Measurements from ENCODE around the gene COLQ. TPM values are rescaled to one million over a fixed set of nuclear protein-coding genes. Genes with fewer than 3 reads are reported as not detected.

COLQ gene
- polyA plus RNA-seq, 1 donor = 24.7 TPM

GRCh38 chr3:15455756-15456155 lies 65.8 kb downstream of the COLQ start:
- no peak for DNase-seq (ENCODE audit: low read depth)

DNA sequence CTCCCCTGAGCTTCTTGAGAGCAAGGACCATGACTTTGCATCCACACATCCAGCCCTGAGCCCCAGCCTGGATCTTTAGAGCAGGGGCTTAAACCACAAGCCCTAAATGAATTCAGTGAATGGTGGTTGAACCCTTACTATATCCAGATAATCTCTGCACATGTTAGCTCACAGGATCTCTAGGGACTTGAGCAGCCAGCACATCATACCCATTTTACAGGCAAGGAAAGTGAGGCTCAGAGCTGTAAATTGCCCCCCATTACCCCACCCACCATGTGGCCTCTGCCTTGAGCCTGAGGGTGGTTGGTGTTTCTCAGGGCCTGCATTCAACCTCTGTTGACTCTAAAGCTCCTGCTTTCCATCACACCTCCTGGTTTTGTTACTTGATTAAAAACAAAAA lies 66.5 kb downstream of the COLQ start:
- DNase-seq (ENCODE audit: low read depth) = no peak

DNA sequence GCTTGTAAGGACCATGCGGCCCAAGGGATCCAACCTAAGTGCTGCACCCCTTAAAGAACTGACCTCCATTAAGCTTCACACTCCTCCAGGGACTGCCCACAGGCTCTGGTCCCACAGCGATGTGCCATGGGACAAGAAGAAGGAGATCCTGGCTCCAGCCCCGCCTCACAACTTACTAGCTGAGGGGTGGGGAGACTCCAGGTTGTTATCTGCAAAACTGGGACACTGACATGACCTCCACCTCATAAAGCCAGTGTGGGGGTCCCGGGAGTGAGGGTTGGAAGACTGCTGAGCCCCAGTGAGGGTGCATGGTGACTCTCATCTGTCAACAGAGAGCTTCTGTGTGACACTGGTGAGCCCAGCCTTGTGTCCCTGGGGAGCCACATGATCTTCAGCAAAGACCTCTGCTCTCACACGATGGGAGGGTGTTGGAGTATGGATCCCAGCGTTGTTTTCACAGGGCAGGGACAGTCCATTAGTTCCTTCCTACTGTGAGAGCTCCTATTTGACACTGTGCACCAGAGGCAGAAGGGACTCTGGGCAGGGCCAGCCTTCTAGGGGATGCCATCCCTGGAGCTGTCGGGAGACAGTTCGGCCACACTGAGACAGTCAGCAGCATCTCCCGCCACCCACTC lies 67.4 kb downstream of the COLQ start:
- no peak for DNase-seq (ENCODE audit: low read depth)

- DNase-seq (ENCODE audit: low read depth) = no peak
Observed at GRCh38 chr3:15453501-15453900, 68.0 kb downstream of the COLQ start.

GRCh38 chr3:15452961-15453360 lies 68.5 kb downstream of the COLQ start:
- DNase-seq (ENCODE audit: low read depth) = no peak

GRCh38 chr3:15452156-15452555 lies 69.3 kb downstream of the COLQ start:
- no peak for DNase-seq (ENCODE audit: low read depth)

- DNase-seq (ENCODE audit: low read depth) = no peak
Observed at GRCh38 chr3:15451216-15452113, 70.0 kb downstream of the COLQ start.

DNA sequence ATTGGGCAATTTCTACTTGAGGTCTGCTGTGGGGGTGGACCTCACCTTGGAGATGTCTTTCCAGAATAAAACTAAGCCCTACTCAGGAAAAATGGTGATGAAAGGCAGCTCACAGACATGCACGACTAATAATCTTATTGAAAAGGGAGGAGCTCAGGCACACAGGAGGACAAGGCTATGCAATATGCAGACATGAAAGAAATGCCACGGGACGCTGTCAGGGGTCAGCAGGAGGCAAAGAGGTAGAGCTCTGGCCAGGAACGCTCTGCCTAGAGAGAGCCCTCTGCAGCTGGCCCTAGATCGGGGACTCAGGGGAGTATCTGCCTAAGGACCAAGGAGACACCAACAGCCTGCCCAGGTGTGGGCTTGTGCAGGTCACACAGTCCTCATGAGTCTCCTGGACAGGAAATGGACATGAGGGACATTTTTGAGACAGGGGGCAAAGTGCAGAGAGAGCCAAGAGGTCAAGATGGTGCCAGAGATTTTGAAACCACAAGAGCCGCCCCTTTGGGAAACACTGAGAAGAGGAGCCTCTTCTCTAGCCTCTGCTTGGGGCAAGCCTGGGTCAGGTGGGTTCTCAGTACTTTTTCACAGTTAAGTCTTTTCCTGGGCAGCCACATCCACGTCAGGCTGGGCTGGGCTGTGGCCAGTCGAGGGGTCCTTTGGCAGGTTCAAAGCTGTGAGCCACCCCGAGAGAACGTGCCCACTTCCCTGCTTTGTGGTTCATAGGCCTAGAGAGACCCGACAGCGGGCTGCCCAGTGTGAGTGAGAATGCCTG lies 70.9 kb downstream of the COLQ start:
- DNase-seq (ENCODE audit: low read depth) = no peak

DNA sequence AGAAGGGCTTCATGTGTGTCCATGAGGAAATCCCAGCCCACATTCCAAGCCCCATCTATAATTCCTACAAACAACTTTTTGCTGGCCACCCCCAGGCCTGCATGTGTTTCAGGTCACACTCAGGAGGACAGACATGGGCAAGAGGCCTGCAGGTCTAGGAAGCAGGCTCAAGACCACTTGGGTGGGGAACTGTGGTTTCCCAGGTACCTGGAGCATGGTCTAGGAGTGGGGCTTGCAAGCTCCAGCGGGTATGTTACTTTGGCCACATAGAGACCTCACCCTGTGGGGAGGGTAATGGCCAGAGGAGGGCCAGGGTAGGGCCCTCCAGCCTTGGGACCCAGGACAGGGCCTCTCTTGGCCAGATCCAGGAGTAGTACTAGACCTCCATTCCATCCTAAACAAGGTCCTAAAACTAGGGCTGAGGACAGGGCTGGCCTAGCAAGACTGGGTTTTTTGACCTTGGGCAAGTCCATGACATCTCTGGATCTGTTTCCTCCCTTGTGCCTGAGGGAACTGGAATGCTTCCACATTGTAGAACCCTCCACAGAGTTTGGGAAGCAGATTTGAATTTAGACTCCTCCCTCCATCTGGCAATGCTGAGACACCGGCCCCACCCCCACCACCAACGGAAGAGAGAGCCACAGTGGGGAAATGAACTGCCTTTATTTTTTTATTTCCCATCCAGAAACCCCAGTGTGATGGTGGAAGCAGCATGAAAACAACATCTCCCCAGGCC lies 71.8 kb downstream of the COLQ start:
- no peak for DNase-seq (ENCODE audit: low read depth)

- no peak for DNase-seq (ENCODE audit: low read depth)
Observed at GRCh38 chr3:15443826-15444524, 77.5 kb downstream of the COLQ start.

- DNase-seq (ENCODE audit: low read depth) = no peak
Observed at GRCh38 chr3:15440891-15441290, 80.6 kb downstream of the COLQ start.

- no peak for DNase-seq (ENCODE audit: low read depth)
Observed at GRCh38 chr3:15439476-15439875, 82.0 kb downstream of the COLQ start.

- no peak for DNase-seq (ENCODE audit: low read depth)
Observed at GRCh38 chr3:15438983-15439382, 82.5 kb downstream of the COLQ start.

GRCh38 chr3:15436246-15436645 lies 85.3 kb downstream of the COLQ start:
- no peak for DNase-seq (ENCODE audit: low read depth)

DNA sequence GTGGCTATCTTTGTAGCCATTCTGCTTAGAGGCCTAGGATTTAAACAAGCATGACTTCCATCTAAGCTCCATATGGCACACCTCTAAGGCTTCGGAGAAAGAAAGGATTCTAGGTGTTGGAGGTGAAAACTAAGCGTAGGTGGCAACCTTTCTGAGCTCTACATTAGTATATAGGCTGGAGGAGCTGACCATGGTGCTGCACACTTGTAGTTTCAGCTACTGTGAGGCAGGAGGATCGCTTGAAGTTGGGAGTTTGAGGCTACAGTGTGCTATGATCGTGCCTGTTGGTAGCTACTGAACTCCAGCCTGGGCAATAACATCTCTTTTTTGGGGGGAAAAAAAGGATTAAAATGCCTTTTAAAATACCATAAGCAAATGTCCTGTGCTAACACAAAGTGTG lies 86.8 kb downstream of the COLQ start:
- DNase-seq (ENCODE audit: low read depth) = no peak

GRCh38 chr3:15433531-15433930 lies 88.0 kb downstream of the COLQ start:
- no peak for DNase-seq (ENCODE audit: low read depth)

DNA sequence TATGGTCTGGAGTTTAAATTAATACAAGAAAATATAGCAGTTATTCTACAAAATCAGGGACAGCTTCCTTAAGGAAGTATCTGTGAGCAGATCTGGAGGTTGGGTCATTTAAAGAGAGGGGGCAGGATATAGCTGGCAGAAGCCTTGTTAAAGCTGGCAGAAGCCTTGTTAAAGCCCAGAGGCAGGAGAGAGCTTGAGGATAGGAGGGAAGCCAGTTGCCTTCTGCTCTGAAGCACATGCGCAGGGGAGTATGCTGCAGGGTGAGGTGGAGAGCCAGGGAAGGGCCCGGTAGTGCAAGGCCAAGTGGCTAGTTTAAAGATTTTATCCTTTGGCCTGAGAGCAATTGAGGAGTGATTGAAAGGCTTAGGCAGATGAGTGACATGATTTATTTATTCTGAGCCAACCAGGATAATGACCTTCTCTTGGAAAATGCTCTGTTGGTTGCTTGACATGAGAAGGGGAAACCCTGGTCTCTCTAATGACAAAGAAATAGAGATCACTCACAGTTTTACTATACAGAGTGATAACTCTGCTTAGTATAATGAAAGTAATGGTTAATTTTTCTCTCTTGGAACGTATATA lies 90.2 kb downstream of the COLQ start:
- DNase-seq (ENCODE audit: low read depth) = no peak

GRCh38 chr3:15430624-15431023 lies 90.9 kb downstream of the COLQ start:
- no peak for DNase-seq (ENCODE audit: low read depth)

DNA sequence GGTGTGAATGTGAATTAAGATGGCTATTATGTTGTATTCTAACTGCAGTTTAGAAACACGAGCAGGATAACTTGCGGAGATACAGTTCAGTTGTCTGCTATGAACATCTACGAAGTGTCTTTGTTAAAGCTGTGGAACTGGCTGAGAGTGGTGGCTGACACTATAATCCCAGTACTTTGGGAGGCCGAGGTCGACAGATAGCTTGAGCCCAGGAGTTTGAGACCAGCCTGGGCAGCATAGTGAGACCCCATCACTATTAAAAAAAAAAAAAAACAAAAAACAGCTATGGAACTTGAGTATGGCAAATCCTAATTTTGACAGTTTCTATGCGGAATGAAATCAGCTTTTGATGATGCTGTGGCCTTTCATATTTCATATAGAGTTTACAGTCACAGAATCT lies 92.4 kb downstream of the COLQ start:
- DNase-seq (ENCODE audit: low read depth) = no peak

DNA sequence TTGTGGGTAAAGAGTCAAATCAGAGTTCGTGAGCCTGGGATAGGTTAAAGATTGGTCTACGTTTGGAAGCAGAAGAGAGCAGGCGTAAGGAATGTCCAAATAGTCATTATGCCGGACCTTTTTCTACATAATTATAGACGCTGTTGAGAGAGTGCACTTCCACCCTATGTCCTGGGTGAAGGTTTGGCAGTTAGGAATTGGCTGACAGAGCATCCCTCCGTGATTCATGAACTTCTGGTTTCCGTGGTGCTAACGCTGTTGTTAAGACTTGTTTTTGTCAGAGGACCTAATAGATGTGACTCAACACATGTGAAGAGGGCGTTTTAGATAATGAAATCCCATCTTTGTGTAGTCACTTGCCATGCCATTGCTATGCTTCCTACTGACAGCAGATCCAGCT lies 93.0 kb downstream of the COLQ start:
- DNase-seq (ENCODE audit: low read depth) = no peak

DNA sequence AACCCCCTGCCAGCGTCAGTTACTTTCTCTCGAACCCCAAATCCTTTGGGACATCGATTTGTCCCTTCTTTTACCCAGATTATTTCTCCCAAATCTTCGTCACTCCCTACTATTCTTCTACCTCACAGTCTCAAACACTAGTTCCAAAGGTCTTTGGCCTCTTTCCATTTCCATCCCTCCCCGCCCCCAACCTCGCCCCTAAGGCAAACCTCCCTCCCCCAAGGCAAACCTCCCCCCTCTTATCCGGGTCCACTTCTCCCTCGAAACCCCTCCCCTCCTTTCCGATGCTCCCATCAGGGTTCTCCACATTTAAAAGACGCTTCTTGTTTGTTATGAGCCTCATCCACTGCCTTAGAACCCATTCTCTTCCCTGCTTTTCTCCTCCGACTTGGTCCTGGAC lies 93.5 kb downstream of the COLQ start:
- no peak for DNase-seq (ENCODE audit: low read depth)

Data from forelimb muscle (tissue), 1 donor.